HG03175 (cell line): Measurements from ENCODE around the gene HSPB8.

Experiments used
- ATAC-seq: cut with Tn5 transposase; IDR thresholded peaks from one replicate; pipeline ENCODE4 v1.9.1; 2021; ENCODE audit warnings: mild to moderate bottlenecking, moderate library complexity; ENCODE audit not compliant: unreplicated experiment

HSPB8 gene

GRCh38 chr12:119169150-119169549 lies 9.6 kb upstream of the HSPB8 start:
- no peak for ATAC-seq

GRCh38 chr12:119171291-119171690 lies 7.4 kb upstream of the HSPB8 start:
- no peak for ATAC-seq

GRCh38 chr12:119171691-119172425 lies 6.9 kb upstream of the HSPB8 start:
- no peak for ATAC-seq

- ATAC-seq: no peak
Measured at GRCh38 chr12:119175081-119175480, 3.6 kb upstream of the HSPB8 start.

- no peak for ATAC-seq
Measured at GRCh38 chr12:119176267-119177055, 2.3 kb upstream of the HSPB8 start.

GRCh38 chr12:119177056-119177325 lies 1.7 kb upstream of the HSPB8 start:
- ATAC-seq: no peak

- no peak for ATAC-seq
Measured at GRCh38 chr12:119177724-119178380, 879 bp upstream of the HSPB8 start.

GRCh38 chr12:119179335-119180021 lies 747 bp downstream of the HSPB8 start:
- no peak for ATAC-seq

- ATAC-seq: no peak
Measured at GRCh38 chr12:119180380-119181040, 1.8 kb downstream of the HSPB8 start.

GRCh38 chr12:119181202-119181601 lies 2.5 kb downstream of the HSPB8 start:
- no peak for ATAC-seq

GRCh38 chr12:119181944-119182343 lies 3.2 kb downstream of the HSPB8 start:
- no peak for ATAC-seq

- no peak for ATAC-seq
Measured at GRCh38 chr12:119182701-119183493, 4.2 kb downstream of the HSPB8 start.

- no peak for ATAC-seq
Measured at GRCh38 chr12:119183942-119184695, 5.4 kb downstream of the HSPB8 start.

- ATAC-seq: no peak
Measured at GRCh38 chr12:119195256-119195655, 16.5 kb downstream of the HSPB8 start.

GRCh38 chr12:119198440-119198839 lies 19.7 kb downstream of the HSPB8 start:
- no peak for ATAC-seq

- ATAC-seq: no peak
Measured at GRCh38 chr12:119200601-119201000, 21.9 kb downstream of the HSPB8 start.

- ATAC-seq: no peak
Measured at GRCh38 chr12:119201789-119202543, 23.2 kb downstream of the HSPB8 start.

GRCh38 chr12:119202544-119202943 lies 23.8 kb downstream of the HSPB8 start:
- ATAC-seq: no peak

- no peak for ATAC-seq
Measured at GRCh38 chr12:119204131-119204530, 25.4 kb downstream of the HSPB8 start.
